ENCODE data around the gene ASPRV1.

DNA sequence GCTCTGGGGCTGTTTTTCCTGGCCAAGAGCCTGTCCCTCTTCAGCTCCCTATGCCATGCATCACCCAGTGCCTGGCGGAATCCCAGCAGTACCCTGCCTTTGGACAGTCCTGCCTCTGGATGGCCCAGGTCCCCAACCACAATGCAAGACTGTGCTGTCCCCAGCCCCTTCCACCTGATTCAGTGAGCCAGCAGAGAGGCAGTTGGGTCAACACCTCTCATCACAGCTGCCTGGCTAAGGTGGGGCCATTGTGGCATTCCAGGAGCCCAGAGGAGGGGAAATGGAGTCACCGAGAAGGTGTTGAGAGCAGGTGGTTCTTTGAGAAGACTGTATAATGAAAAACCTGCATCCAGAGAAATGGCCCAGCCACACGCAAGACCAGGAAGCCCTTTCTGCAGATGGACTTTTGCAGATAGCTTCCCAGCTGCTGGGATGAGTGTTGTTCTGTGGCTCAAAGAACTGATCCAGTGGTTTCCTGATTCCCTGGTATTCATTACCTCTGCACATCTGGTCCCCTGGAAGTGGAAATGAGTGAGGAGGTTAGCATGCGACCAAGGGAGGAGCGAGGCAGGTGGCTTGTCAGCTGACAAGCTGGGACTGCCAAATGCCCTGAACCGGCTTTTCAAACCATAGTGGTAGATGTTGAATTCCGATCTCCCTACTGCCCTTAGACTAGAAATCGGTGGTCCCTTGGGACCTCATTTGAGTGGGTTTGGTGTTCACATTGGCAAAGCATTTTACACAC lies 1.7 kb upstream of the ASPRV1 start:
- TF ChIP-seq, protein P1, sequence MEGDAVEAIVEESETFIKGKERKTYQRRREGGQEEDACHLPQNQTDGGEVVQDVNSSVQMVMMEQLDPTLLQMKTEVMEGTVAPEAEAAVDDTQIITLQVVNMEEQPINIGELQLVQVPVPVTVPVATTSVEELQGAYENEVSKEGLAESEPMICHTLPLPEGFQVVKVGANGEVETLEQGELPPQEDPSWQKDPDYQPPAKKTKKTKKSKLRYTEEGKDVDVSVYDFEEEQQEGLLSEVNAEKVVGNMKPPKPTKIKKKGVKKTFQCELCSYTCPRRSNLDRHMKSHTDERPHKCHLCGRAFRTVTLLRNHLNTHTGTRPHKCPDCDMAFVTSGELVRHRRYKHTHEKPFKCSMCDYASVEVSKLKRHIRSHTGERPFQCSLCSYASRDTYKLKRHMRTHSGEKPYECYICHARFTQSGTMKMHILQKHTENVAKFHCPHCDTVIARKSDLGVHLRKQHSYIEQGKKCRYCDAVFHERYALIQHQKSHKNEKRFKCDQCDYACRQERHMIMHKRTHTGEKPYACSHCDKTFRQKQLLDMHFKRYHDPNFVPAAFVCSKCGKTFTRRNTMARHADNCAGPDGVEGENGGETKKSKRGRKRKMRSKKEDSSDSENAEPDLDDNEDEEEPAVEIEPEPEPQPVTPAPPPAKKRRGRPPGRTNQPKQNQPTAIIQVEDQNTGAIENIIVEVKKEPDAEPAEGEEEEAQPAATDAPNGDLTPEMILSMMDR (optimal IDR thresholded peaks at IDR 0.05 in 1 of 3, IDR thresholded peaks at IDR 0.05 in 1 of 3, conservative IDR thresholded peaks at IDR 0.05 in 1 of 3; ENCODE audit: extremely low read depth in 1 of 3, insufficient read depth in 2 of 3, low read length in 3 of 3) = no peak
- TF ChIP-seq EZH2 (IDR thresholded peaks at IDR 0.05; ENCODE audit: low read length) = no peak
